Raji (cell line): Measurements from ENCODE around the gene MUC5B.

Experiments
- POLR2A ChIP-seq: IDR thresholded peaks from 2 replicates; pipeline ENCODE4 v1.6.1; 2011; ENCODE audit warnings: low read depth, low read length, control low read depth; ENCODE audit not compliant: insufficient read depth

The MUC5B gene

DNA sequence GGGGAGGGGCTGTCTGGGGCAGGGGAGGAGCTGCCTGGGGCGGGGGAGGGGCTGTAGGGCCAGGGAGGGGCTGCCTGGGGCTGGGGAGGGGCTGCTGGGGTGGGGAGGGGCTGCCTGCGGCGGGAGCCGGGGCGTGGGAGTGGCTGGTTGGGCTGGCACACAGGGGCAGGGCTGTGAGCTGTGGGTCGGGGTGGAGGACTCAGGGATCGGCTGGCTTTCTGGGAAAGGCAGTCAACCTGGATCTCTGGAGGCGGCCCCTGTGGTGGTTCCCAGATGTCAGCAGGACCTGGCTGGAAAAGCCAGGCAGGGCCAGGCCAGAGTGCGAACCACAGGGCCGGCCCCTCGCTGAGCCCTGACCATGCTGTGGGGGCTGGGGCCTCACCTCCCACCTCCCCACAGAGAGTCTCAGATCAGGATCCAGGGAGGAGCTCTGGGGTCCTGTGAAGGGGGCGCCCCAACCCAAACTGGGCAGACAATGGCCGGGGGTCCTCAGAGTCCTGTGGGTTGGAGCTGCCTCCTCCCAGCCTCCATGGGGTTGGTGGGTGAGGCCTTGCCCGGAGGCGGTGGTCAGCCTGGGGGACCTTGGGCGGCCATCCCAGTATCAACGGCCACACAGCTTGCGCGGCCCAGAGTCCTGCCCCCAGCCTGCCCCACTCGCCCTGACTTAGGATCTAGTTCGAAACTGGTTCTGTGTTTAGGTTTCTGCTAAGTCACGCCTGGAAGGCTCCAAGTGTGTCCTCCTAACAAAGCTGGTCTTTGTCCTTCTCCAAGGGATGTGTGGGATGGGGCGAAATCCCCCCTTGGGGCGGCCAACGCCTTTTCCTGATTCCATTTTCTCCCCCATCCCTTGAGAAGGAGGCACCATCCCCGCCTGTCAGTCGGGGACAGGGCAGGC is 1.9 kb downstream of the MUC5B start:
- no peak for TF ChIP-seq POLR2A

DNA sequence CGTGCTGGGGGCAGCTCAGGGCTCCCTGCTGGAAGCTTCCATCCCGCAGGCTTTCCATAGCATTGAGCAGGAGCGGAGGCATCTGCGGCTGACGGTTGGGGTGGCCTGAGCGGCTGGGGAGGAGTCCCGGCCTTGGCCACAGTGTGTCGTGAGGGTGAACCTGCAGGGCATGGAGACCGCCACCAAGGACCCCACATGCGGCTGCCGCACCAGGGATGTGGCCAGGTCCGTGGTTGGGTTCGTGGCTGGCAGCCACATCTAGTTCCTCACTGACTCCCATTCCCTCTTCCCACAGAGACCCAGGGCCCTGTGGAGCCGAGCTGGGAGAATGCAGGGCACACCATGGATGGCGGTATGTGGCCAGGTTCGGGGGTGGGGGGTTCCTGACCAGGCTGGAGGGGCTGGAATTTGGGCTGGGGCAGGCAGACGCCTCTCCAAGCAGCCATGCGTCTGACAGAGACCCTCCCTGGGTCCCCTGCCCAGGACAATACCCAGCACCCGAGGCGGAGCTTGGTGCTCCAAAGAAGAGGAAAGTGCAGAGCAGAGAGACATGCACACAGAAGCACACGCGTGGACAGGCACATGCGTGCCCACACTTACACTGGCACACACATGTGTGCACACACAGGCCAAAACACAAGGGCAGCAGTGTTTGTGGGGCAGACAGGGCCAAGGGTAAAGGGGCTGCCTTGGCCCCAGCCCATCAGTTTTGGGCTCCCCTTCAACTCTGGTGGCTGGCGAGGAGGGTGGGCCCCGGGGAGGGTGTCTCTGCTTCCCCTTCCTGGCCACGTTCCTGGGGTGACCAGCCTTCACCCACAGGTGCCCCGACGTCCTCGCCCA is 2.7 kb downstream of the MUC5B start:
- TF ChIP-seq POLR2A = no peak

DNA sequence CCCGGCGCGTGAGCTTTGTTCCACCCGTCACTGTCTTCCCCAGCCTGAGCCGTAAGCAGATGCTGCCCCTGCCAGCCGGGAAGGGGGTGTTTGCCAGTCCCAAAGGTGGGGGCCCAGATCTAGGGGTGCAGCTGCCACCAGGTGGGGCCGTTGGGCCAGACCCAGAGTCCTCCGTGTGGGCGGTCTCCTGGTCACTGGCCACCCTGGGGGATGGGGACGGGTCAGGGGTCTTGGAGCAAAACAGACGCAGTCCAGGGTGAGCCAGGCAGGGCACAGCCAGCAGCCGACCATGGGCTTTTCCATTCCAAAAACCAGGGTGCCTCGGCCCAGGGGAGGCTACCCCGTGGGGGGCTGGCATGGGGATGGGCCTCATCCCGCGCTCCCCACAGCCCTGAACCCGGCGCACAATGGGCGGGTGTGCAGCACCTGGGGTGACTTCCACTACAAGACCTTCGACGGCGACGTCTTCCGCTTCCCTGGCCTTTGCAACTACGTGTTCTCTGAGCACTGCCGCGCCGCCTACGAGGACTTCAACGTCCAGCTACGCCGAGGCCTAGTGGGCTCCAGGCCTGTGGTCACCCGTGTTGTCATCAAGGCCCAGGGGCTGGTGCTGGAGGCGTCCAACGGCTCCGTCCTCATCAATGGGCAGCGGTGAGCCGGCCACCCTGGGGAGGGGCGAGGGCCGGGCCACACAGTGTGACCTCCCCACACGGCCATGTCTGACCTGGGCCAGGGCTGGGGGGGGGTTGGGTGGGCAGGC is 3.5 kb downstream of the MUC5B start:
- TF ChIP-seq POLR2A = no peak

GRCh38 chr11:1226986-1227550 is 4.2 kb downstream of the MUC5B start:
- TF ChIP-seq POLR2A = no peak

GRCh38 chr11:1227551-1228100 is 4.8 kb downstream of the MUC5B start:
- TF ChIP-seq POLR2A = no peak

GRCh38 chr11:1228101-1228821 is 5.4 kb downstream of the MUC5B start:
- TF ChIP-seq POLR2A = no peak

GRCh38 chr11:1228921-1229451 is 6.1 kb downstream of the MUC5B start:
- no peak for TF ChIP-seq POLR2A

GRCh38 chr11:1229471-1230120 is 6.7 kb downstream of the MUC5B start:
- TF ChIP-seq POLR2A = no peak

DNA sequence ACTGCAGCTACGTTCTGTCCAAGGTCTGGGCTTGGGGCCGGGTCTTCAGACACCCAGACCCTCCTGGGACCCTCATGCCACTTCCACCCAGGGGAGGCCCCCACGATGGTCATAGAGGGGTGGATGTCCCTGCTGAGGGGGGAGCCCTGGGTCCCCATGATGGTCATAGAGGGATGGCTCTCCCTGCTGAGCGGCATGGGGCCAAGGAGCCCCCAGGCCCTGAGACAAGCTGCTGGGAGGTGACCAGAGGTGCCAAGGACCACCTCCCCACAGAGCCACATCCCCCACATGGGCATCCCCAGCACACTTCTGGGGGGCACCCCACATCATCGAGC is 7.2 kb downstream of the MUC5B start:
- TF ChIP-seq POLR2A = no peak

- no peak for TF ChIP-seq POLR2A
Measured at GRCh38 chr11:1230456-1231395, 7.9 kb downstream of the MUC5B start.

GRCh38 chr11:1231396-1232020 is 8.6 kb downstream of the MUC5B start:
- no peak for TF ChIP-seq POLR2A
